Astrocyte (in vitro differentiated cells and primary cell): ENCODE results near the gene NXPH4.

Source experiments
- EZH2 ChIP-seq: IDR thresholded peaks from 2 replicates; pipeline ENCODE4 v1.6.1; 2012; ENCODE audit warnings: mild to moderate bottlenecking, low read length, inconsistent platforms; ENCODE audit not compliant: insufficient read depth
- TF ChIP-seq, protein P1 (sequence below): IDR thresholded peaks from 2 replicates; pipeline ENCODE4 v1.5.1; 2011; ENCODE audit warnings: low read depth, mild to moderate bottlenecking, inconsistent platforms, low read length, moderate library complexity; ENCODE audit not compliant: insufficient read depth

DNA sequence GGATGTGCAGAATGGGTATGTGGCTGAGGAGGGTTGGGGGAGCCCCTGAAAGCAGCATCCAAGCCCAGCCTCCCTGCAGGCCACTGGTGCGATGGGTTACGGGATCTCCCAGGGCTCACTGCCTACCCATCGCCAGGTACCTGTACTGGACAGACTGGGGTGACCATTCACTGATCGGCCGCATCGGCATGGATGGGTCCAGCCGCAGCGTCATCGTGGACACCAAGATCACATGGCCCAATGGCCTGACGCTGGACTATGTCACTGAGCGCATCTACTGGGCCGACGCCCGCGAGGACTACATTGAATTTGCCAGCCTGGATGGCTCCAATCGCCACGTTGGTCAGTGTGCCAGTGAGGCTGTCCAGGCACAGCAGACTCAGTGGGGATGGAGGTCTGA, 18.3 kb upstream of the NXPH4 start:
- TF ChIP-seq, protein P1, sequence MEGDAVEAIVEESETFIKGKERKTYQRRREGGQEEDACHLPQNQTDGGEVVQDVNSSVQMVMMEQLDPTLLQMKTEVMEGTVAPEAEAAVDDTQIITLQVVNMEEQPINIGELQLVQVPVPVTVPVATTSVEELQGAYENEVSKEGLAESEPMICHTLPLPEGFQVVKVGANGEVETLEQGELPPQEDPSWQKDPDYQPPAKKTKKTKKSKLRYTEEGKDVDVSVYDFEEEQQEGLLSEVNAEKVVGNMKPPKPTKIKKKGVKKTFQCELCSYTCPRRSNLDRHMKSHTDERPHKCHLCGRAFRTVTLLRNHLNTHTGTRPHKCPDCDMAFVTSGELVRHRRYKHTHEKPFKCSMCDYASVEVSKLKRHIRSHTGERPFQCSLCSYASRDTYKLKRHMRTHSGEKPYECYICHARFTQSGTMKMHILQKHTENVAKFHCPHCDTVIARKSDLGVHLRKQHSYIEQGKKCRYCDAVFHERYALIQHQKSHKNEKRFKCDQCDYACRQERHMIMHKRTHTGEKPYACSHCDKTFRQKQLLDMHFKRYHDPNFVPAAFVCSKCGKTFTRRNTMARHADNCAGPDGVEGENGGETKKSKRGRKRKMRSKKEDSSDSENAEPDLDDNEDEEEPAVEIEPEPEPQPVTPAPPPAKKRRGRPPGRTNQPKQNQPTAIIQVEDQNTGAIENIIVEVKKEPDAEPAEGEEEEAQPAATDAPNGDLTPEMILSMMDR: no peak
- no peak for TF ChIP-seq EZH2
